Fibroblast of upper back skin (primary cell): ENCODE measurements around the gene MUSK.

ENCODE experiments used
- DNase-seq: peaks from one replicate; pipeline ENCODE4 v3.0.0-alpha.2; 2013

MUSK gene

GRCh38 chr9:110700953-110701352 is 32.4 kb downstream of the MUSK start:
- DNase-seq = peak; percentile 40

- no peak for DNase-seq
Measured at GRCh38 chr9:110703669-110704068, 35.1 kb downstream of the MUSK start.

- DNase-seq = no peak
Measured at GRCh38 chr9:110707419-110707818, 38.8 kb downstream of the MUSK start.

GRCh38 chr9:110710420-110710819 is 41.8 kb downstream of the MUSK start:
- no peak for DNase-seq

- peak; percentile 46 for DNase-seq
Measured at GRCh38 chr9:110712955-110713354, 44.4 kb downstream of the MUSK start.

- no peak for DNase-seq
Measured at GRCh38 chr9:110714314-110714713, 45.7 kb downstream of the MUSK start.

- no peak for DNase-seq
Measured at GRCh38 chr9:110728058-110728457, 59.5 kb downstream of the MUSK start.

- no peak for DNase-seq
Measured at GRCh38 chr9:110729641-110730040, 61.0 kb downstream of the MUSK start.

- DNase-seq = no peak
Measured at GRCh38 chr9:110731437-110732028, 62.9 kb downstream of the MUSK start.

- no peak for DNase-seq
Measured at GRCh38 chr9:110738982-110739381, 70.4 kb downstream of the MUSK start.

- DNase-seq = peak; percentile 84
Measured at GRCh38 chr9:110742741-110743371, 74.3 kb downstream of the MUSK start.

GRCh38 chr9:110744715-110745384 is 76.3 kb downstream of the MUSK start:
- DNase-seq = peak; percentile 98

GRCh38 chr9:110745676-110746075 is 77.1 kb downstream of the MUSK start:
- peak; percentile 64 for DNase-seq

GRCh38 chr9:110746211-110746930 is 77.8 kb downstream of the MUSK start:
- peak; percentile 30 for DNase-seq

- no peak for DNase-seq
Measured at GRCh38 chr9:110748251-110748893, 79.8 kb downstream of the MUSK start.

- DNase-seq = peak; percentile 40
Measured at GRCh38 chr9:110750272-110750671, 81.7 kb downstream of the MUSK start.

- no peak for DNase-seq
Measured at GRCh38 chr9:110751971-110752370, 83.4 kb downstream of the MUSK start.

GRCh38 chr9:110752766-110753165 is 84.2 kb downstream of the MUSK start:
- peak; percentile 94 for DNase-seq

- peak; percentile 64 for DNase-seq
Measured at GRCh38 chr9:110753731-110754231, 85.2 kb downstream of the MUSK start.

GRCh38 chr9:110755179-110755578 is 86.6 kb downstream of the MUSK start:
- no peak for DNase-seq

- DNase-seq = no peak
Measured at GRCh38 chr9:110758201-110758600, 89.6 kb downstream of the MUSK start.

GRCh38 chr9:110762783-110763182 is 94.2 kb downstream of the MUSK start:
- DNase-seq = no peak

GRCh38 chr9:110763568-110763967 is 95.0 kb downstream of the MUSK start:
- DNase-seq = no peak
